Forelimb muscle (tissue), 1 donor: ENCODE measurements around the gene TMEM182. TPM values are rescaled to one million over a fixed set of nuclear protein-coding genes. Genes with fewer than 3 reads are reported as not detected.

Source experiments
- polyA plus RNA-seq: library from polyadenylated mRNA; unstranded; fragments of 120-200 nt; gene quantifications from one replicate; pipeline ENCODE4 v1.2.1, GENCODE V29; 2013; ENCODE audit not compliant: insufficient read length

Gene TMEM182
- polyA plus RNA-seq, 1 donor = 176 TPM

Other genes starting within 250 kb of the TMEM182 start
- 2.6 TPM for gene SLC9A2, start 142.5 kb upstream of the TMEM182 start, polyA plus RNA-seq